ENCODE data around the gene ASTN2. TPM values are rescaled to one million over a fixed set of nuclear protein-coding genes. Genes with fewer than 3 reads are reported as not detected.

Gene ASTN2
- total RNA-seq, 1 donor from 2014 or later, result 13.6 TPM

- Histone ChIP-seq H2AFZ (ENCODE audit: low read depth, low read length) (no peak overlapping the region), H3K36me3 (ENCODE audit: insufficient read depth, low read length) (no peaks in the 10 kb centered on the region), H3K79me2 (ENCODE audit: insufficient read depth, low read length) (no peaks in the 10 kb centered on the region), H3K27me3 (ENCODE audit: insufficient read depth, low read length) (no peaks in the 10 kb centered on the region), H3K4me2 (ENCODE audit: low read length) (no peak overlapping the region), H3K9ac (ENCODE audit: low read length) (no peak overlapping the region), H3K4me1 (ENCODE audit: insufficient read depth, low read length) (no peaks in the 10 kb centered on the region), H3K9me3 (ENCODE audit: insufficient read depth, low read depth, low read length) (no peaks in the 10 kb centered on the region), H3K27ac (ENCODE audit: low read depth, low read length) (no peak overlapping the region), H3K4me3 (ENCODE audit: insufficient read depth, low read depth, low read length) (no peak overlapping the region), H4K20me1 (ENCODE audit: insufficient read depth, low read length) (no peaks in the 10 kb centered on the region)
- Mint-ChIP-seq H3K4me1 (ENCODE audit: low read depth, unreplicated experiment) (no peaks in the 10 kb centered on the region), H3K27ac (ENCODE audit: unreplicated experiment) (no peak overlapping the region), H3K27me3 (ENCODE audit: low read depth, unreplicated experiment) (peaks cover 5% of the 10 kb centered on the region), H3K4me3 (ENCODE audit: unreplicated experiment) (no peak overlapping the region), H3K9me3 (ENCODE audit: unreplicated experiment) (no peaks in the 10 kb centered on the region), H3K36me3 (ENCODE audit: low read depth, unreplicated experiment) (peaks cover 2% of the 10 kb centered on the region)
- FAIRE-seq (no peak), DNase-seq (ENCODE audit: low read depth) (no peak)
- no peak for TF ChIP-seq EZH2 (IDR thresholded peaks at IDR 0.05; ENCODE audit: insufficient read depth, low read length)
- TF ChIP-seq CTCF (IDR thresholded peaks at IDR 0.05; ENCODE audit: insufficient read depth, low read depth, low read length), result no peak
Observed at GRCh38 chr9:116733010-116733641, 681.7 kb downstream of the ASTN2 start.

- TF ChIP-seq EZH2 (IDR thresholded peaks at IDR 0.05; ENCODE audit: insufficient read depth, low read length) (no peak), CTCF (IDR thresholded peaks at IDR 0.05; ENCODE audit: insufficient read depth, low read depth, low read length) (no peak)
- Mint-ChIP-seq H3K4me1 (ENCODE audit: low read depth, unreplicated experiment) (no peaks in the 10 kb centered on the region), H3K27me3 (ENCODE audit: low read depth, unreplicated experiment) (peaks cover 5% of the 10 kb centered on the region), H3K4me3 (ENCODE audit: unreplicated experiment) (no peak overlapping the region), H3K9me3 (ENCODE audit: unreplicated experiment) (peaks cover 2% of the 10 kb centered on the region), H3K36me3 (ENCODE audit: low read depth, unreplicated experiment) (no peaks in the 10 kb centered on the region), H3K27ac (ENCODE audit: unreplicated experiment) (no peak overlapping the region)
- H2AFZ ChIP-seq (ENCODE audit: low read depth, low read length), result no peak overlapping the region
- H3K4me3 ChIP-seq (ENCODE audit: insufficient read depth, low read depth, low read length), result no peak overlapping the region
- no peak for FAIRE-seq
- no peaks in the 10 kb centered on the region for H4K20me1 ChIP-seq (ENCODE audit: insufficient read depth, low read length)
- no peak overlapping the region for H3K27ac ChIP-seq (ENCODE audit: low read depth, low read length)
- H3K36me3 ChIP-seq (ENCODE audit: insufficient read depth, low read length), result no peaks in the 10 kb centered on the region
- no peaks in the 10 kb centered on the region for H3K27me3 ChIP-seq (ENCODE audit: insufficient read depth, low read length)
- H3K4me2 ChIP-seq (ENCODE audit: low read length), result no peak overlapping the region
- no peaks in the 10 kb centered on the region for H3K79me2 ChIP-seq (ENCODE audit: insufficient read depth, low read length)
- no peak overlapping the region for H3K9ac ChIP-seq (ENCODE audit: low read length)
- DNase-seq (ENCODE audit: low read depth), result no peak
- H3K4me1 ChIP-seq (ENCODE audit: insufficient read depth, low read length), result no peaks in the 10 kb centered on the region
- H3K9me3 ChIP-seq (ENCODE audit: insufficient read depth, low read depth, low read length), result no peaks in the 10 kb centered on the region
Observed at GRCh38 chr9:116726602-116727001, 688.3 kb downstream of the ASTN2 start.

- no peak for DNase-seq (ENCODE audit: low read depth)
- no peaks in the 10 kb centered on the region for H3K36me3 ChIP-seq (ENCODE audit: insufficient read depth, low read length)
- H3K9me3 Mint-ChIP-seq (ENCODE audit: unreplicated experiment), result peaks cover 3% of the 10 kb centered on the region
- H4K20me1 ChIP-seq (ENCODE audit: insufficient read depth, low read length), result no peaks in the 10 kb centered on the region
- TF ChIP-seq EZH2 (IDR thresholded peaks at IDR 0.05; ENCODE audit: insufficient read depth, low read length), result no peak
- TF ChIP-seq CTCF (IDR thresholded peaks at IDR 0.05; ENCODE audit: insufficient read depth, low read depth, low read length), result no peak
- H3K27me3 ChIP-seq (ENCODE audit: insufficient read depth, low read length), result no peaks in the 10 kb centered on the region
- H3K9ac ChIP-seq (ENCODE audit: low read length), result no peak overlapping the region
- no peak overlapping the region for H3K4me2 ChIP-seq (ENCODE audit: low read length)
- H2AFZ ChIP-seq (ENCODE audit: low read depth, low read length), result no peak overlapping the region
- H3K4me3 ChIP-seq (ENCODE audit: insufficient read depth, low read depth, low read length), result no peak overlapping the region
- peaks cover 5% of the 10 kb centered on the region for H3K27me3 Mint-ChIP-seq (ENCODE audit: low read depth, unreplicated experiment)
- H3K9me3 ChIP-seq (ENCODE audit: insufficient read depth, low read depth, low read length), result no peaks in the 10 kb centered on the region
- H3K4me3 Mint-ChIP-seq (ENCODE audit: unreplicated experiment), result no peak overlapping the region
- H3K4me1 ChIP-seq (ENCODE audit: insufficient read depth, low read length), result no peaks in the 10 kb centered on the region
- no peak for FAIRE-seq
- H3K79me2 ChIP-seq (ENCODE audit: insufficient read depth, low read length), result no peaks in the 10 kb centered on the region
- H3K27ac ChIP-seq (ENCODE audit: low read depth, low read length), result no peak overlapping the region
- no peaks in the 10 kb centered on the region for H3K36me3 Mint-ChIP-seq (ENCODE audit: low read depth, unreplicated experiment)
- no peak overlapping the region for H3K27ac Mint-ChIP-seq (ENCODE audit: unreplicated experiment)
- no peaks in the 10 kb centered on the region for H3K4me1 Mint-ChIP-seq (ENCODE audit: low read depth, unreplicated experiment)
Observed at GRCh38 chr9:116724123-116724522, 690.7 kb downstream of the ASTN2 start.
